Fibroblast of skin of right biceps (primary cell): ENCODE data around the gene CHAF1A.

Source experiments
- DNase-seq: peaks from one replicate; pipeline ENCODE4 v3.0.0-alpha.2; 2013

Gene CHAF1A

GRCh38 chr19:4406626-4407025 lies 4.2 kb downstream of the CHAF1A start:
- no peak for DNase-seq

- DNase-seq, result no peak
These were observed 6.9 kb downstream of the CHAF1A start for GRCh38 chr19:4409123-4409933.

- no peak for DNase-seq
These were observed 11.1 kb downstream of the CHAF1A start for GRCh38 chr19:4413588-4413987.

GRCh38 chr19:4414144-4414799 lies 11.8 kb downstream of the CHAF1A start:
- DNase-seq, result no peak

GRCh38 chr19:4414800-4415321 lies 12.4 kb downstream of the CHAF1A start:
- no peak for DNase-seq

- no peak for DNase-seq
These were observed 12.9 kb downstream of the CHAF1A start for GRCh38 chr19:4415352-4415751.

GRCh38 chr19:4416268-4416667 lies 13.8 kb downstream of the CHAF1A start:
- DNase-seq, result no peak

GRCh38 chr19:4423416-4424126 lies 21.1 kb downstream of the CHAF1A start:
- no peak for DNase-seq

- peak; percentile 94 for DNase-seq
These were observed 23.1 kb downstream of the CHAF1A start for GRCh38 chr19:4425537-4425936.

GRCh38 chr19:4428326-4428975 lies 26.0 kb downstream of the CHAF1A start:
- DNase-seq, result no peak

- DNase-seq, result no peak
These were observed 26.8 kb downstream of the CHAF1A start for GRCh38 chr19:4429256-4429655.

- DNase-seq, result no peak
These were observed 27.3 kb downstream of the CHAF1A start for GRCh38 chr19:4429771-4430171.

GRCh38 chr19:4430760-4431159 lies 28.3 kb downstream of the CHAF1A start:
- no peak for DNase-seq

- DNase-seq, result no peak
These were observed 28.9 kb downstream of the CHAF1A start for GRCh38 chr19:4431296-4431695.

- DNase-seq, result no peak
These were observed 29.6 kb downstream of the CHAF1A start for GRCh38 chr19:4431808-4432674.

GRCh38 chr19:4432918-4433506 lies 30.6 kb downstream of the CHAF1A start:
- no peak for DNase-seq

GRCh38 chr19:4434391-4434790 lies 32.0 kb downstream of the CHAF1A start:
- no peak for DNase-seq

GRCh38 chr19:4436231-4436630 lies 33.8 kb downstream of the CHAF1A start:
- DNase-seq, result no peak

- no peak for DNase-seq
These were observed 34.7 kb downstream of the CHAF1A start for GRCh38 chr19:4437103-4437502.

GRCh38 chr19:4439243-4439642 lies 36.8 kb downstream of the CHAF1A start:
- DNase-seq, result no peak

GRCh38 chr19:4441994-4442818 lies 39.8 kb downstream of the CHAF1A start:
- DNase-seq, result no peak
